Iris pigment epithelial cell (primary cell): Measurements from ENCODE around the gene RUSC2.

ENCODE experiments used
- DNase-seq: peaks from one replicate; pipeline ENCODE4 v3.0.0-alpha.2; 2011; ENCODE audit warnings: low read depth

RUSC2 gene, protein sequence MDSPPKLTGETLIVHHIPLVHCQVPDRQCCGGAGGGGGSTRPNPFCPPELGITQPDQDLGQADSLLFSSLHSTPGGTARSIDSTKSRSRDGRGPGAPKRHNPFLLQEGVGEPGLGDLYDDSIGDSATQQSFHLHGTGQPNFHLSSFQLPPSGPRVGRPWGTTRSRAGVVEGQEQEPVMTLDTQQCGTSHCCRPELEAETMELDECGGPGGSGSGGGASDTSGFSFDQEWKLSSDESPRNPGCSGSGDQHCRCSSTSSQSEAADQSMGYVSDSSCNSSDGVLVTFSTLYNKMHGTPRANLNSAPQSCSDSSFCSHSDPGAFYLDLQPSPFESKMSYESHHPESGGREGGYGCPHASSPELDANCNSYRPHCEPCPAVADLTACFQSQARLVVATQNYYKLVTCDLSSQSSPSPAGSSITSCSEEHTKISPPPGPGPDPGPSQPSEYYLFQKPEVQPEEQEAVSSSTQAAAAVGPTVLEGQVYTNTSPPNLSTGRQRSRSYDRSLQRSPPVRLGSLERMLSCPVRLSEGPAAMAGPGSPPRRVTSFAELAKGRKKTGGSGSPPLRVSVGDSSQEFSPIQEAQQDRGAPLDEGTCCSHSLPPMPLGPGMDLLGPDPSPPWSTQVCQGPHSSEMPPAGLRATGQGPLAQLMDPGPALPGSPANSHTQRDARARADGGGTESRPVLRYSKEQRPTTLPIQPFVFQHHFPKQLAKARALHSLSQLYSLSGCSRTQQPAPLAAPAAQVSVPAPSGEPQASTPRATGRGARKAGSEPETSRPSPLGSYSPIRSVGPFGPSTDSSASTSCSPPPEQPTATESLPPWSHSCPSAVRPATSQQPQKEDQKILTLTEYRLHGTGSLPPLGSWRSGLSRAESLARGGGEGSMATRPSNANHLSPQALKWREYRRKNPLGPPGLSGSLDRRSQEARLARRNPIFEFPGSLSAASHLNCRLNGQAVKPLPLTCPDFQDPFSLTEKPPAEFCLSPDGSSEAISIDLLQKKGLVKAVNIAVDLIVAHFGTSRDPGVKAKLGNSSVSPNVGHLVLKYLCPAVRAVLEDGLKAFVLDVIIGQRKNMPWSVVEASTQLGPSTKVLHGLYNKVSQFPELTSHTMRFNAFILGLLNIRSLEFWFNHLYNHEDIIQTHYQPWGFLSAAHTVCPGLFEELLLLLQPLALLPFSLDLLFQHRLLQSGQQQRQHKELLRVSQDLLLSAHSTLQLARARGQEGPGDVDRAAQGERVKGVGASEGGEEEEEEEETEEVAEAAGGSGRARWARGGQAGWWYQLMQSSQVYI (N-terminal part only)

GRCh38 chr9:35489313-35490154, at the start of gene RUSC2:
TSS of gene RUSC2 (plus strand) at chr9:35490111. CDS start at chr9:35546522, 56,411 bp downstream.
- peak; percentile 95 for DNase-seq

GRCh38 chr9:35446012-35446411, 43.9 kb upstream of the RUSC2 start:
- no peak for DNase-seq

DNA sequence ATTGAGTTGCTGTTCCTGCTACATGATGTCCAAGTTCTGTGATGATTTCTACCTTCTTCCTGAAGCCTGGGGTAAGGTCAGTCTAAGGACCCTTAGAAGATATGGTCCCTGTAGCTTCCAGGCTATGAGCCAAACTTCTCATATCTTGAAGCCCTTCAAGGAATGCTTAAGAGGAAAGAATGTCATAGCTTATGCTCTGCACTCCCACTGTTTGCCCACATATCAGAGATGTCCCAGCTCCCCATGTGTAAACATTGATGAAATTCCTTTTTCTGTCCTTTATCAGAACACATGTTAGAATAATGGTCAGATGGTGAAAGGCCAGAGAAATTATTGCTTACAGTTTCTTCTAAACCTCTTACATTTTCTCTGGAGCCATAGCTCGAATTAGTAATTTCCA, 41.4 kb upstream of the RUSC2 start:
- DNase-seq, result peak; percentile 7

DNA sequence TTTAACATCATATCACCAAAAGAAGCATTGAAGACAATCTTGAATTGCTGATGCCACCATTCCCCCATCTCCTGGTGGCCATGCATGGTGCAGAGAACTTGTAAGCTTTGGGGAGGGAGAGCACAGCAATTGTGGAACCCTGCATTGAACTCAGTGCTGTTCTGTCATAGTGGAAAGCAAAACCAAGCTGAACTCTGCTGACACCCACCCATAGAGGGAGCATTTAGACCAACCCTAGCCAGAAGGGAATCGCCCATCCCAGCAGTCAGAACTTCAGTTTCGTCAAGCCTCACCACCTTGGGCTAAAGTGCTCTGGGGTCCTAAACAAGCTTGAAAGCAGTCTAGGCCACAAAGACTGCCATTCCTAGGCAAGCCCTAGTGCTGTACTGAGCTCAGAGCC, 37.4 kb upstream of the RUSC2 start:
- DNase-seq, result peak; percentile 8

- DNase-seq, result no peak
Measured at GRCh38 chr9:35453786-35454185, 36.1 kb upstream of the RUSC2 start.

DNA sequence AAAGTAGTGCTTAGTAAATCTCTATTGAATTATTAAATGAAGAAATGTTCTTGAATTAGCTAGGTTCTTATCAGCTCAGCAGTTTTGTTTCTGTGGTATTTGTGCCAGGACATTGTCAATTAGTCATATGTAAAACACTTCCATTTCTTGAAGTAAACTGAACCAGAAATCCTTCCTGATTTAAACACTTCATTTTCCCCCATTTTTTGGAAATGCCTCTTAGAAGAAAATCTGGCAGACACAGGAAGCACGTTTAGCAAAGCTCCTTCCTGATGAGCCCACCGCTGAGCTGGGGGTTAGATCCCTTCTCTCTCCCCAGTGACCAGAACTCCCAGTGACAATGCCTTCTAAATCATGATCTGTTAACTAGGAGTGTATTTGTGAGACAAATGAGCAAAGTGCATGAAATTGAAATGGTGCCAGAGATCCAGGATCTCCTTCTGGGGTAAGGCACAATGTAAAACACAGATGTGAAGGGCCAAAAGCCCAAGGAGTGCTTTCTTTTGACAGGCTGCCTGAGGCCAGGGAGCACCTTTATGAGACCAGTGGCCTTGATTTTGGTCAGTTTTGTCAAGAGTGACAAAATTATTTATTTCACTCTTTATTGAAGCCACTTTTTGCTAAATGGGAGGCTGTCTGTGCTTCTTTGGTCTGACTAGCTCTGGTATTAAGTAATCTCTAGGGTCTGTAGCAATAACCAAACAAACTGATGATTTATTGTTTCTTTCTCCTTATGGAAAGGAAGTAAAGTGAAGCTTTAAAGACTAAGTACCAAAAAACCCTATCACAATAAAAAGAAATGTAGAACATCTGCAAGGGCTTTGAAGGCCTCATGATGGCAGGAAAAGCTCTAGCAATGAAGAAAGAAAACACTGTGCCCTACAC, 25.5 kb upstream of the RUSC2 start:
- DNase-seq, result peak; percentile 70

DNA sequence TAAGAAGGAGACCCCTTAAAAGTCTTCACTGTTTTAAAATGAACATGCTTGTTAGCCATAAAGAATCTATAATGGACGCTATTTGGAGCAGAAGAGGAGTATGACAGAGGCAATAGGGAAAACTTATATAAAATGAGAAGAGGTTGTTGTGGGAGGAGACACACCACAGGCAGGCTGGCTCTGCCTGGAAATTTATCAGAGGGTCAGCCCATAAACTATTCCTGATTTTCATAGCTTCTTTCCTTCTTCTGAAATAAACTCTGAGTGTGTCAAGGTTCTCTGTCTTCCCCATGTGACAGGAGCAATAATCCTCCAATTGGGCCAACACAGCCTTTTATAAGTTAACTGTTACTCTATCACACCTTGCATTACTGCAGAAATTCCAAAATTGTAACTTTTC, 19.6 kb upstream of the RUSC2 start:
- no peak for DNase-seq

DNA sequence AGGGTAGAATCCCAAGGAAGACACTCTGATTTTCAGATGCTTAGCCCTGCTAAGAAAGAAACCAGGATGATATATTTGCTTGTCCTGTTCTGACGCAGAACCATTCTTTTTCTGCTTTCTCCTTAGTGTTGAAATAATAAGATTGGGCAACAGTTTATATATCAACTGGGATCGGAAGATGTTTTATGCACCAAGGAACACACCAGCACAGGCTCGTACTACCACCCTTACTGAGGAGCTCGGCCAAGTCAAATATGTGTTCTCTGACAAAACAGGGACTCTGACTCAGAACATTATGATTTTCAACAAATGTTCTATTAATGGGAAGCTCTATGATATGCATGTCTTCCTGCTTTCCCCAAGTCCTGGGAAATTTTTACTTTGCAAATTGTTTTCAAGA, 19.0 kb upstream of the RUSC2 start:
- DNase-seq, result peak; percentile 96

GRCh38 chr9:35476596-35476995, 13.3 kb upstream of the RUSC2 start:
- DNase-seq, result no peak

- DNase-seq, result peak; percentile 87
Measured at GRCh38 chr9:35477211-35477855, 12.6 kb upstream of the RUSC2 start.

DNA sequence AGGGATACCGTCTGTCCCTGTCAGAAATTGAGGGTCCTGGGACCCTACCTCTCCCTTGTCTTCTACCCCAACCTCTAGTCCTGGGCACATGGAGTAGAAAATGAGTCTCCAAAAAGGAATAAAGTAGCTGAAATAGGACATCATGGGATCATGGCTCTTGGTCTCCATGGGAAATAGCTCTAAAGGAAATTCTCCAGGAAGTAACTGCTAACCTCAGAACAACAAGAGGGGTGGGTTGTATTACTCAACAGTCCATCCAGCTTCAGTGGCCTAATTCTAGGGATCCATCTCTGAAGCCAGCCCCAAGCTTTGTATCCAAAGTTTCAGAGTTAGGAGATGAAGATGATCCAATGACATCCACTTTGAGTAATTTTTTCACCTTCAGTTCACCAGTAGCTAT, 11.0 kb upstream of the RUSC2 start:
- no peak for DNase-seq

DNA sequence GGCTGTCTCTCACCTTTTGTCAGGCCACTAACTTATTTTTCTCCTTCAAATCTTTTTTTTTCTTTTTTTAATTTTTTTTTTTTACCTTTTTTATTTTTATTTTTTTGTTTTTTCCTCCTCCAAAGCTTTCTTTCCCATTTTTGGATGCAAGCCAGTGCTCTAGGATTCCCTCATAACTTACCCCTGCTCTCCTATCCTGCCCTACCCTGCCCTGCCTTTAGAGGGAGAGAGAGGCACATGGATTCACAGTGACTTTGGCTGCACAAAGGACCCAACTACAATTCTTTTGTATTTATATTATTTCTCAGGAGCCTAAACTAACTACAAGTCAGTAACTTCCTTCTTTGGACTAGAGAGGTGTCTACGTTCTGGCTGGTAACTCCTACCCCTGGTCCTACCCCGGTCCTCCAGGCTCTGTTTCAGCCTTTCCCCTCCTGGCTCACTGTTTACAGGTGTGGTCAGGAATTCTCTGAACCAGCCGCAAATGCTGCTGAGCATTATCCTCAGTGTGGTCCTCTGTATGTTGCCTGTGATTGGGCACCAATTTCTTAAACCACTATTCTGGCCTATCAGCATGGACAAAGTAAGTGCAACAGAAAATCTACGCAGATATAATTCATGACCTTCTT, 8.4 kb upstream of the RUSC2 start:
- peak; percentile 74 for DNase-seq

- DNase-seq, result no peak
Measured at GRCh38 chr9:35482071-35482470, 7.8 kb upstream of the RUSC2 start.

DNA sequence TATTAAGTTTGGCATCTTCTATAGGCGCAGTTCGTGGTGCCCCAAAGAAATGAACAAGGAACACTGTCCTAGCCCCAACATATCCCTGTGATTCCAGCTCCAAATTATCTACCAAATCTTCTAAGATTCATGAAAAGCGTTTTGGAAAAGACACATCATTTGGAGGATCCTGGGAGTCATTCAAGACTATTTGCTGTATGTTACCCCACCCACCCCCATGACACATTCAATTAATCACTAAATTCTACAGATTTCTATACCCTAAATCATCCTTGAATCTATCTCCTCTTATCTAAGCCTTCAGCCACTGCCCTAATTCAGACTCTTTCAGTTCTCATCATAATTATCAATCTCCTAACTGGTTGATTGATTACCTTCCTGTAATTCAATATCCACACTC, 5.5 kb upstream of the RUSC2 start:
- no peak for DNase-seq

- DNase-seq, result no peak
Measured at GRCh38 chr9:35487081-35487480, 2.8 kb upstream of the RUSC2 start.

GRCh38 chr9:35488021-35488420, 1.9 kb upstream of the RUSC2 start:
- DNase-seq, result no peak

- no peak for DNase-seq
Measured at GRCh38 chr9:35488566-35489312, 1.2 kb upstream of the RUSC2 start.

- peak; percentile 9 for DNase-seq
Measured at GRCh38 chr9:35490155-35490909, 421 bp downstream of the RUSC2 start.
